ENCODE measurements around the gene TNFAIP8L3.

The TNFAIP8L3 gene

GRCh38 chr15:51114437-51115119, 19.9 kb upstream of the TNFAIP8L3 start:
- DNase-seq, result no peak

- DNase-seq, result no peak
Measured at GRCh38 chr15:51112078-51112477, 17.4 kb upstream of the TNFAIP8L3 start.

- DNase-seq, result no peak
Measured at GRCh38 chr15:51111061-51111460, 16.4 kb upstream of the TNFAIP8L3 start.

GRCh38 chr15:51110171-51110570, 15.5 kb upstream of the TNFAIP8L3 start:
- no peak for DNase-seq

- no peak for DNase-seq
Measured at GRCh38 chr15:51108933-51109550, 14.3 kb upstream of the TNFAIP8L3 start.

GRCh38 chr15:51107612-51108011, 12.9 kb upstream of the TNFAIP8L3 start:
- DNase-seq, result no peak

- DNase-seq, result no peak
Measured at GRCh38 chr15:51106481-51106880, 11.8 kb upstream of the TNFAIP8L3 start.

- no peak for DNase-seq
Measured at GRCh38 chr15:51105430-51106016, 10.8 kb upstream of the TNFAIP8L3 start.

GRCh38 chr15:51104512-51104911, 9.8 kb upstream of the TNFAIP8L3 start:
- DNase-seq, result no peak

- DNase-seq, result peak; percentile 35
Measured at GRCh38 chr15:51103330-51103729, 8.6 kb upstream of the TNFAIP8L3 start.

- no peak for DNase-seq
Measured at GRCh38 chr15:51100785-51101489, 6.2 kb upstream of the TNFAIP8L3 start.

- no peak for DNase-seq
Measured at GRCh38 chr15:51099185-51099584, 4.5 kb upstream of the TNFAIP8L3 start.

- DNase-seq, result no peak
Measured at GRCh38 chr15:51098331-51098619, 3.6 kb upstream of the TNFAIP8L3 start.

- peak; percentile 49 for DNase-seq
Measured at GRCh38 chr15:51097553-51098330, 3.0 kb upstream of the TNFAIP8L3 start.

- DNase-seq, result no peak
Measured at GRCh38 chr15:51096976-51097375, 2.3 kb upstream of the TNFAIP8L3 start.

GRCh38 chr15:51095681-51096331, 1.1 kb upstream of the TNFAIP8L3 start:
- no peak for DNase-seq

GRCh38 chr15:51093839-51094605, 684 bp downstream of the TNFAIP8L3 start:
- no peak for DNase-seq

- no peak for DNase-seq
Measured at GRCh38 chr15:51093488-51093838, 1.2 kb downstream of the TNFAIP8L3 start.

GRCh38 chr15:51092480-51093040, 2.1 kb downstream of the TNFAIP8L3 start:
- no peak for DNase-seq

GRCh38 chr15:51090753-51091152, 4.0 kb downstream of the TNFAIP8L3 start:
- no peak for DNase-seq

- DNase-seq, result no peak
Measured at GRCh38 chr15:51089699-51090453, 4.8 kb downstream of the TNFAIP8L3 start.
